Measurements from ENCODE around the gene SH3GLB2.

DNA sequence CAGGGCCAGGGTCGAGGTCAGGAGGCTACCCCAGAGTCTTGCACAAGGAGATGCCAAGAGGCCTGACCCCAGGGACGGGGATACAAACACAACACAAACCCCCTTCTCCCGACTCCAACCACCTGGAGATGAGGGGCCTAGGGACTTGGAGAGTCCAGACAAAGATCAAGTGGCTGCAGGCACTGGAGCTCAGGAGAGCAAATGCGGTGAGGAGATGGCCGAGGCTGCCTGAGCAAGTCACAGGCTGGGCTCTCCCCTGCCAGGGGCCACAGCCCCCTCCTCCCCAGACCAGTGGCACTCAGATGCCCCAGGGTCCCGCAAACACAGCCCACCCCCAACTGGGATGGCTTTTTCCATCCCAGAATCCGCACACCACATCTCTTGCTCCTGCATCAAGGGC lies 15.8 kb downstream of the SH3GLB2 start:
- TF ChIP-seq, protein P1, sequence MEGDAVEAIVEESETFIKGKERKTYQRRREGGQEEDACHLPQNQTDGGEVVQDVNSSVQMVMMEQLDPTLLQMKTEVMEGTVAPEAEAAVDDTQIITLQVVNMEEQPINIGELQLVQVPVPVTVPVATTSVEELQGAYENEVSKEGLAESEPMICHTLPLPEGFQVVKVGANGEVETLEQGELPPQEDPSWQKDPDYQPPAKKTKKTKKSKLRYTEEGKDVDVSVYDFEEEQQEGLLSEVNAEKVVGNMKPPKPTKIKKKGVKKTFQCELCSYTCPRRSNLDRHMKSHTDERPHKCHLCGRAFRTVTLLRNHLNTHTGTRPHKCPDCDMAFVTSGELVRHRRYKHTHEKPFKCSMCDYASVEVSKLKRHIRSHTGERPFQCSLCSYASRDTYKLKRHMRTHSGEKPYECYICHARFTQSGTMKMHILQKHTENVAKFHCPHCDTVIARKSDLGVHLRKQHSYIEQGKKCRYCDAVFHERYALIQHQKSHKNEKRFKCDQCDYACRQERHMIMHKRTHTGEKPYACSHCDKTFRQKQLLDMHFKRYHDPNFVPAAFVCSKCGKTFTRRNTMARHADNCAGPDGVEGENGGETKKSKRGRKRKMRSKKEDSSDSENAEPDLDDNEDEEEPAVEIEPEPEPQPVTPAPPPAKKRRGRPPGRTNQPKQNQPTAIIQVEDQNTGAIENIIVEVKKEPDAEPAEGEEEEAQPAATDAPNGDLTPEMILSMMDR (IDR thresholded peaks at IDR 0.05), result no peak
- TF ChIP-seq ZFX (IDR thresholded peaks at IDR 0.05; ENCODE audit: borderline replicate concordance), result no peak

Data from 22Rv1 (cell line).